Erythroblast (primary cell): ENCODE results near the gene WFDC13.
"Not testable (repeated sequence)": the region's sequence is repeated elsewhere in the genome, so short reads cannot be mapped to it uniquely, and the experiment has no call there.

Source experiments
- GATA1 ChIP-seq: IDR thresholded peaks from 2 replicates; pipeline ENCODE4 v1.6.1; 2011; ENCODE audit warnings: low read depth, mild to moderate bottlenecking, control low read depth, low read length, moderate library complexity
- POLR2A ChIP-seq: IDR thresholded peaks from 2 replicates; pipeline ENCODE4 v1.6.1; 2011; ENCODE audit warnings: mild to moderate bottlenecking, low read length

DNA sequence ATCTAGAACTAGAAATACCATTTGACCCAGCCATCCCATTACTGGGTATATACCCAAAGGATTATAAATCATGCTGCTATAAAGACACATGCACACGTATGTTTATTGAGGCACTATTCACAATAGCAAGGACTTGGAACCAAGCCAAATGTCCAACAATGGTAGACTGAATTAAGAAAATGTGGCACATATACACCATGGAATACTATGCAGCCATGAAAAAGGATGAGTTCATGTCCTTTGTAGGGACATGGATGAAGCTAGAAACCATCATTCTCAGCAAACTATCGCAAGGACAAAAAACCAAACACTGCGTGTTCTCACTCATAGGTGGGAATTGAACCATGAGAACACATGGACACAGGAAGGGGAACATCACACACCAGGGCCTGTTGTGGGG, 44.8 kb upstream of the WFDC13 start:
- not testable (repeated sequence) for TF ChIP-seq POLR2A, GATA1
